Vagina (tissue), 2 donors: ENCODE measurements around the gene SLC39A11.

Source experiments
- POLR2A ChIP-seq, 2 donors: fragments of 450-650 bp; IDR thresholded peaks; one replicate each; pipeline ENCODE4 v1.6.1; 2017; ENCODE audit warnings: antibody characterized with exemption in 2 of 2, mild to moderate bottlenecking in 2 of 2, moderate library complexity in 2 of 2
- POLR2AphosphoS5 ChIP-seq, 2 donors: sonication (generic); formaldehyde crosslinking; IDR thresholded peaks; one replicate each; pipeline ENCODE4 v1.9.0; 2017; ENCODE audit warnings: antibody characterized with exemption in 2 of 2, mild to moderate bottlenecking in 2 of 2, low read depth in 1 of 2; ENCODE audit not compliant: insufficient read depth in 1 of 2
- TF ChIP-seq, protein P1 (sequence below), 3 experiments: fragments of 450-650 bp in 2 of 3; fragments of 200-600 bp in 1 of 3; sonication (generic) in 1 of 3; IDR thresholded peaks; one replicate each; pipeline ENCODE4 v1.5.1; 2017 to 2019; ENCODE audit warnings: antibody characterized with exemption in 3 of 3, mild to moderate bottlenecking in 2 of 3, moderate library complexity in 2 of 3

DNA sequence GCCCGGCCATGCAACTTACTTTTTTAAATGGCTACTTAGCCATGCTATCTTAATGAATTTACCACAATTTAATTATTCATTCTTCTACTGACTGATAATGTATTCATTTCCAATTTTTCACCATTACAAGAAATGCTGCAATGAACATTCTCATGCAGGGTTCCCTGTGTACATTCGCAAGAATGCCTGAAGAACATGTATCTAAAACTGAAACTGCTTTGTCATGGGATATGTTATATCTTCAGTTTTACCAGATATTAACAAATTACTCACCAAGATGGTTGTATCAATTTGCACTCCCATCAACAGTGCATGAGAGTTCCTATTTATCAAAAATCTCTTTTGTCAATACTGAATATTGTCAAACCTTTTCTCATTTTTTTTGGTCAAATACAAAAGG lies 100.8 kb downstream of the SLC39A11 start:
- TF ChIP-seq, protein P1, sequence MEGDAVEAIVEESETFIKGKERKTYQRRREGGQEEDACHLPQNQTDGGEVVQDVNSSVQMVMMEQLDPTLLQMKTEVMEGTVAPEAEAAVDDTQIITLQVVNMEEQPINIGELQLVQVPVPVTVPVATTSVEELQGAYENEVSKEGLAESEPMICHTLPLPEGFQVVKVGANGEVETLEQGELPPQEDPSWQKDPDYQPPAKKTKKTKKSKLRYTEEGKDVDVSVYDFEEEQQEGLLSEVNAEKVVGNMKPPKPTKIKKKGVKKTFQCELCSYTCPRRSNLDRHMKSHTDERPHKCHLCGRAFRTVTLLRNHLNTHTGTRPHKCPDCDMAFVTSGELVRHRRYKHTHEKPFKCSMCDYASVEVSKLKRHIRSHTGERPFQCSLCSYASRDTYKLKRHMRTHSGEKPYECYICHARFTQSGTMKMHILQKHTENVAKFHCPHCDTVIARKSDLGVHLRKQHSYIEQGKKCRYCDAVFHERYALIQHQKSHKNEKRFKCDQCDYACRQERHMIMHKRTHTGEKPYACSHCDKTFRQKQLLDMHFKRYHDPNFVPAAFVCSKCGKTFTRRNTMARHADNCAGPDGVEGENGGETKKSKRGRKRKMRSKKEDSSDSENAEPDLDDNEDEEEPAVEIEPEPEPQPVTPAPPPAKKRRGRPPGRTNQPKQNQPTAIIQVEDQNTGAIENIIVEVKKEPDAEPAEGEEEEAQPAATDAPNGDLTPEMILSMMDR (IDR thresholded peaks at IDR 0.05) = no peak
- no peak for TF ChIP-seq POLR2A (IDR thresholded peaks at IDR 0.05)
- no peak for TF ChIP-seq POLR2AphosphoS5 (IDR thresholded peaks at IDR 0.05; ENCODE audit: insufficient read depth in 1 of 2, low read depth in 1 of 2)
